Lung (tissue), 12 donors: ENCODE data around the gene GARNL3. TPM values are rescaled to one million over a fixed set of nuclear protein-coding genes. Genes with fewer than 3 reads are reported as not detected.

ENCODE experiments used
- ATAC-seq: fragments of 200-7000 bp; cut with Tn5 transposase; one replicate; pipeline ENCODE4 v1.9.1; 2020; ENCODE audit warnings: moderate number of reproducible peaks; ENCODE audit not compliant: insufficient read depth, low FRiP score
- DNase-seq, 3 donors: peaks; one replicate each; pipeline ENCODE4 v3.0.0-alpha.2; 2013 to 2017
- H3K27ac ChIP-seq, 2 donors: one replicate each; pipeline ENCODE4 v1.5.1; 2013; ENCODE audit warnings: mild to moderate bottlenecking in 2 of 2, moderate library complexity in 2 of 2, control low read depth in 1 of 2, inconsistent platforms in 1 of 2, low read depth in 1 of 2, low read length in 1 of 2
- H3K27me3 ChIP-seq, 3 donors: one replicate each; pipeline ENCODE4 v1.5.1; 2013; ENCODE audit warnings: low read length in 2 of 3; ENCODE audit not compliant: control insufficient read depth in 3 of 3, insufficient read depth in 3 of 3
- H3K36me3 ChIP-seq, 4 donors: one replicate each; pipeline ENCODE4 v1.5.1; 2013; ENCODE audit warnings: low read length in 4 of 4, mild to moderate bottlenecking in 1 of 4, moderate library complexity in 1 of 4; ENCODE audit not compliant: control insufficient read depth in 4 of 4, insufficient read depth in 4 of 4
- H3K4me1 ChIP-seq, 5 donors: one replicate each; pipeline ENCODE4 v1.5.1; 2013; ENCODE audit warnings: low read length in 5 of 5, mild to moderate bottlenecking in 2 of 5, moderate library complexity in 1 of 5; ENCODE audit not compliant: control insufficient read depth in 5 of 5, insufficient read depth in 5 of 5
- H3K4me3 ChIP-seq: one replicate; pipeline ENCODE4 v1.5.1; 2013; ENCODE audit warnings: mild to moderate bottlenecking, control low read depth, moderate library complexity
- H3K9ac ChIP-seq, 2 donors: one replicate each; pipeline ENCODE4 v1.5.1; 2013; ENCODE audit warnings: low read length in 2 of 2, control low read depth in 1 of 2; ENCODE audit not compliant: insufficient read depth in 1 of 2
- H3K9me3 ChIP-seq, 4 donors: one replicate each; pipeline ENCODE4 v1.5.1; 2013; ENCODE audit warnings: low read length in 3 of 4, mild to moderate bottlenecking in 1 of 4, moderate library complexity in 1 of 4; ENCODE audit not compliant: control insufficient read depth in 4 of 4, insufficient read depth in 3 of 4
- WGBS, 2 donors: extraction: QIAGEN DNeasy Blood & Tissue Kit; methylation state at CpG; one replicate each; pipeline ENCODE4 v1.1.7; 2013; 5-methylcytosine and 5-hydroxymethylcytosine counted together
- polyA plus RNA-seq, 2 donors: library from polyadenylated mRNA; stranded (reverse); fragments of 200-250 nt; gene quantifications; one replicate each; pipeline ENCODE4 v1.2.1, GENCODE V29; 2013
- total RNA-seq, 2 donors: library from RNA; depleted of rRNA in 1 of 2; stranded (reverse); fragments of >200 nt in 1 of 2; gene quantifications; one replicate each; pipeline ENCODE4 v1.2.1, GENCODE V29; 2014 to 2021
- TF ChIP-seq, protein P1 (sequence below): IDR thresholded peaks from 2 replicates; pipeline ENCODE4 v1.5.1; 2012; ENCODE audit warnings: mild to moderate bottlenecking; ENCODE audit errors: control extremely low read depth, extremely low read depth
- donor health status: control.
- donor health status: control.
- donor health status: Bipolar disorder and iron deficiency.
- donor health status: healthy.
- donor health status: DM: yes; HTN: yes; CAD: no.

Gene GARNL3
- total and polyA plus RNA-seq, 4 donors, result 1.5 to 31.1 (median 4.4) TPM

- 93 to 94% methylated on average over 1 of the region's 1 CpG for WGBS, 2 donors
- H3K4me3 ChIP-seq, result no peak overlapping the region
- H3K27ac ChIP-seq, result no peak overlapping the region
- DNase-seq (peak in 2 of 3 donors; percentile 57), ATAC-seq (no peak)
- H3K36me3 ChIP-seq, result no peaks in the 10 kb centered on the region
- TF ChIP-seq, protein P1, sequence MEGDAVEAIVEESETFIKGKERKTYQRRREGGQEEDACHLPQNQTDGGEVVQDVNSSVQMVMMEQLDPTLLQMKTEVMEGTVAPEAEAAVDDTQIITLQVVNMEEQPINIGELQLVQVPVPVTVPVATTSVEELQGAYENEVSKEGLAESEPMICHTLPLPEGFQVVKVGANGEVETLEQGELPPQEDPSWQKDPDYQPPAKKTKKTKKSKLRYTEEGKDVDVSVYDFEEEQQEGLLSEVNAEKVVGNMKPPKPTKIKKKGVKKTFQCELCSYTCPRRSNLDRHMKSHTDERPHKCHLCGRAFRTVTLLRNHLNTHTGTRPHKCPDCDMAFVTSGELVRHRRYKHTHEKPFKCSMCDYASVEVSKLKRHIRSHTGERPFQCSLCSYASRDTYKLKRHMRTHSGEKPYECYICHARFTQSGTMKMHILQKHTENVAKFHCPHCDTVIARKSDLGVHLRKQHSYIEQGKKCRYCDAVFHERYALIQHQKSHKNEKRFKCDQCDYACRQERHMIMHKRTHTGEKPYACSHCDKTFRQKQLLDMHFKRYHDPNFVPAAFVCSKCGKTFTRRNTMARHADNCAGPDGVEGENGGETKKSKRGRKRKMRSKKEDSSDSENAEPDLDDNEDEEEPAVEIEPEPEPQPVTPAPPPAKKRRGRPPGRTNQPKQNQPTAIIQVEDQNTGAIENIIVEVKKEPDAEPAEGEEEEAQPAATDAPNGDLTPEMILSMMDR, result no peak
- H3K27me3 ChIP-seq, result no peaks in the 10 kb centered on the region
- peaks cover 0 to 14% (median 6%) of the 10 kb centered on the region in 5 donors for H3K4me1 ChIP-seq
- H3K9ac ChIP-seq, result no peak overlapping the region
- H3K9me3 ChIP-seq, result no peaks in the 10 kb centered on the region
Observed at GRCh38 chr9:127305206-127305837, 40.7 kb downstream of the GARNL3 start.

GRCh38 chr9:127305838-127306226 is 41.3 kb downstream of the GARNL3 start:
- ATAC-seq, result no peak

DNA sequence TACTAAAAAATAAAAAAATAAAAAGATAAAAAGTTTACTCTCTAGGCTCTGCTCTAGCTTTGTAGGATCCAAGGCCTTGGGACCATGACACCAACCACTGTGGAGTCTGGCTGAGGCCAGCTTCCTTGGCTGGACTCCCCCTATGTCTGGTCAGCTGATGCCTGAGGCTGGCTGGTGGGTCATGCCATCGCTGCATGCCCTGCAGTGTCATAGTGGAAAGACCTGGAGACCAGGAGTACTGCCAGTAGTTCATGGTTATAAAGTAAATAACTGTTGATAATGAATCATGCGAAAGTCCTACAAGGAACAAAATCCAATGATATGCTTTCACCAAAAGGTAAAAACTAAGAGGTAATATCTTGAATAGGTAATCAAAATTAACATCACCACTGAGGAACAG is 43.2 kb downstream of the GARNL3 start:
- Histone ChIP-seq H3K9ac (no peak overlapping the region), H3K36me3 (no peaks in the 10 kb centered on the region), H3K4me3 (no peak overlapping the region), H3K27ac (peak overlapping the region in 1 of 2 donors; percentile 20), H3K4me1 (peaks cover 0 to 22% (median 15%) of the 10 kb centered on the region in 5 donors), H3K27me3 (no peaks in the 10 kb centered on the region), H3K9me3 (no peaks in the 10 kb centered on the region)
- DNase-seq (no peak), ATAC-seq (no peak)
- TF ChIP-seq, protein P1, result no peak
- 94 to 95% methylated on average over 2 of the region's 2 CpGs for WGBS, 2 donors

More at GRCh38 chr9:127305838-127306226, 41.3 kb downstream of the GARNL3 start:
- H3K9ac ChIP-seq, result no peak overlapping the region
- no peaks in the 10 kb centered on the region for H3K9me3 ChIP-seq
- H3K36me3 ChIP-seq, result no peaks in the 10 kb centered on the region
- H3K27ac ChIP-seq, result no peak overlapping the region
- H3K27me3 ChIP-seq, result no peaks in the 10 kb centered on the region
- WGBS, 2 donors, result 71 to 74% methylated on average over 4 of the region's 4 CpGs
- no peak for DNase-seq
- H3K4me1 ChIP-seq, result peaks cover 0 to 14% (median 6%) of the 10 kb centered on the region in 5 donors
- H3K4me3 ChIP-seq, result no peak overlapping the region
- TF ChIP-seq, protein P1, result no peak
